Endothelial cell of hepatic sinusoid (primary cell): ENCODE results near the gene RPS28.
"Not testable (repeated sequence)": the region's sequence is repeated elsewhere in the genome, so short reads cannot be mapped to it uniquely, and the experiment has no call there.

Experiments used
- in situ Hi-C: cut with HindIII; loops from 2 replicates; pipeline ENCODE4 v1.10.0; 2017; ENCODE audit warnings: low sequenced_read_pairs

The RPS28 gene

GRCh38 chr19:8340341-8341096, 19.2 kb downstream of the RPS28 start:
- in situ Hi-C loops = no loop called here

- in situ Hi-C loops = not testable (repeated sequence)
These were observed 20.2 kb downstream of the RPS28 start for GRCh38 chr19:8341504-8341903.

GRCh38 chr19:8342316-8342683, 21.0 kb downstream of the RPS28 start:
- in situ Hi-C loops = no loop called here

- in situ Hi-C loops = no loop called here
These were observed 21.6 kb downstream of the RPS28 start, which contains the start of gene KANK3 for GRCh38 chr19:8342684-8343482. Gene KANK3 (minus strand): TSS chr19:8343262. CDS start chr19:8337828, 5,434 bp downstream.

- in situ Hi-C loops = no loop called here
These were observed 22.2 kb downstream of the RPS28 start for GRCh38 chr19:8343483-8343844.

- in situ Hi-C loops = not testable (repeated sequence)
These were observed 28.5 kb downstream of the RPS28 start for GRCh38 chr19:8349629-8350372.

- in situ Hi-C loops = no loop called here
These were observed 31.0 kb downstream of the RPS28 start for GRCh38 chr19:8352134-8352827.

GRCh38 chr19:8352845-8353244, 31.5 kb downstream of the RPS28 start:
- in situ Hi-C loops = not testable (repeated sequence)

GRCh38 chr19:8355631-8356402, 34.5 kb downstream of the RPS28 start:
- in situ Hi-C loops = no loop called here

GRCh38 chr19:8357007-8357521, 35.8 kb downstream of the RPS28 start:
- in situ Hi-C loops = no loop called here

GRCh38 chr19:8358948-8359347, 37.7 kb downstream of the RPS28 start:
- in situ Hi-C loops = no loop called here

GRCh38 chr19:8360196-8360595, 38.9 kb downstream of the RPS28 start:
- in situ Hi-C loops = no loop called here

GRCh38 chr19:8361921-8362793, 40.9 kb downstream of the RPS28 start:
- in situ Hi-C loops = no loop called here

GRCh38 chr19:8363803-8364771, 42.8 kb downstream of the RPS28 start, which contains the start of gene ANGPTL4:
Gene ANGPTL4 (plus strand): TSS chr19:8364155. CDS start chr19:8364322, 167 bp downstream.
- in situ Hi-C loops = no loop called here

- in situ Hi-C loops = no loop called here
These were observed 44.9 kb downstream of the RPS28 start for GRCh38 chr19:8366121-8366581.

- in situ Hi-C loops = no loop called here
These were observed 45.6 kb downstream of the RPS28 start for GRCh38 chr19:8366961-8367326.

- in situ Hi-C loops = no loop called here
These were observed 46.2 kb downstream of the RPS28 start for GRCh38 chr19:8367327-8368001.
